HCT116 (cell line): ENCODE data around the gene CEP70. TPM values are rescaled to one million over a fixed set of nuclear protein-coding genes. Genes with fewer than 3 reads are reported as not detected.

Experiments
- ATAC-seq: fragments of 200-7000 bp; cut with Tn5 transposase; 2 replicates; pipeline ENCODE4 v1.9.1; 2020; ENCODE audit warnings: mild to moderate bottlenecking, moderate library complexity
- BruUV-seq: library from RNA; stranded (reverse); fragments of 400-500 nt; replicated peaks from 2 replicates; lab custom pipeline; 2021; lab: Mats Ljungman, UMichigan
- CTCF ChIA-PET: fragments of 300-600 bp; sonication (Branson Sonifier 250); formaldehyde crosslinking; loops from one replicate; lab custom pipeline; 2021; ENCODE audit warnings: antibody characterized with exemption; lab: Charles Lee
- POLR2A ChIA-PET: fragments of 300-600, 350-600 bp; sonication (Branson Sonifier 250); formaldehyde crosslinking; loops from one replicate; lab custom pipeline; 2021; ENCODE audit warnings: antibody characterized with exemption; lab: Charles Lee
- RAD21 ChIA-PET, 2 experiments: fragments of 300-600 bp; sonication (Branson Sonifier 250); formaldehyde crosslinking; loops; one replicate each; lab custom pipeline; 2023; ENCODE audit warnings: low total read pairs in 2 of 2; ENCODE audit not compliant: uncharacterized antibody in 2 of 2, unreplicated experiment in 2 of 2, low non-redundant PET in 1 of 2; lab: Charles Lee
- DNase-seq: peaks from one replicate; pipeline ENCODE4 v3.0.0-alpha.2; 2010; ENCODE audit warnings: low read depth, low spot score
- H2AFZ ChIP-seq: fragments of 200-600 bp; shearing (Covaris generic), sonication (generic); 2 replicates; pipeline ENCODE4 v1.6.1; 2017; ENCODE audit warnings: low read depth, mixed run types, mixed read lengths, antibody characterized with exemption, low read length; ENCODE audit not compliant: poor library complexity, severe bottlenecking
- H3K27ac ChIP-seq: 2 replicates; pipeline ENCODE4 v1.5.1; 2012; ENCODE audit warnings: low read depth, low read length
- H3K27me3 ChIP-seq: fragments of 200-600 bp; sonication (generic); 2 replicates; pipeline ENCODE4 v1.6.1; 2016; ENCODE audit warnings: mixed run types, low read length, mixed read lengths; ENCODE audit not compliant: insufficient read depth
- H3K36me3 ChIP-seq, 2 experiments: fragments of 200-500 bp in 1 of 2; fragments of 200-600 bp in 1 of 2; sonication (Bioruptor generic) in 1 of 2; sonication (generic) in 1 of 2; 2 replicates each; pipeline versions ENCODE4 v1.5.1 to v1.6.1; 2014 to 2016; ENCODE audit warnings: low read length in 2 of 2, inconsistent platforms in 1 of 2, mixed read lengths in 1 of 2, mixed run types in 1 of 2; ENCODE audit not compliant: insufficient read depth in 2 of 2, control insufficient read depth in 1 of 2
- H3K4me1 ChIP-seq, 2 experiments: fragments of 200-600 bp in 1 of 2; sonication (generic) in 1 of 2; 2 replicates each; pipeline versions ENCODE4 v1.5.1 to v1.6.1; 2012 to 2017; ENCODE audit warnings: low read length in 2 of 2, inconsistent platforms in 1 of 2, mild to moderate bottlenecking in 1 of 2, mixed read lengths in 1 of 2, mixed run types in 1 of 2, moderate library complexity in 1 of 2; ENCODE audit not compliant: insufficient read depth in 2 of 2, control insufficient read depth in 1 of 2
- H3K4me2 ChIP-seq: fragments of 200-600 bp; sonication (generic); 2 replicates; pipeline ENCODE4 v1.6.1; 2017; ENCODE audit warnings: mixed run types, low read length, mixed read lengths
- H3K4me3 ChIP-seq, 2 experiments: fragments of 200-600 bp in 1 of 2; sonication (generic) in 1 of 2; replicated peaks in 1 of 2; 2 replicates each; pipeline ENCODE4 v1.5.1; 2011 to 2016; ENCODE audit warnings: low read length in 2 of 2, control low read depth in 1 of 2, low read depth in 1 of 2, mild to moderate bottlenecking in 1 of 2, mixed read lengths in 1 of 2, mixed run types in 1 of 2
- H3K79me2 ChIP-seq: fragments of 200-600 bp; sonication (generic); 2 replicates; pipeline ENCODE4 v1.6.1; 2017; ENCODE audit warnings: mild to moderate bottlenecking, mixed run types, low read length, moderate library complexity, mixed read lengths; ENCODE audit not compliant: insufficient read depth
- H3K9ac ChIP-seq: fragments of 200-600 bp; sonication (generic); 2 replicates; pipeline ENCODE4 v1.6.1; 2016; ENCODE audit warnings: low read length, mixed read lengths
- H3K9me2 ChIP-seq: fragments of 200-600 bp; sonication (generic), shearing (Covaris generic); 2 replicates; pipeline ENCODE4 v1.6.1; 2017; ENCODE audit warnings: mixed run types, mild to moderate bottlenecking, moderate library complexity; ENCODE audit not compliant: insufficient read depth
- H3K9me3 ChIP-seq, 2 experiments: fragments of 200-500 bp in 1 of 2; fragments of 200-600 bp in 1 of 2; sonication (Bioruptor generic) in 1 of 2; sonication (generic) in 1 of 2; 2 replicates each; pipeline ENCODE4 v1.6.1; 2014 to 2017; ENCODE audit warnings: low read length in 2 of 2, mixed read lengths in 2 of 2, inconsistent platforms in 1 of 2, low read depth in 1 of 2, mild to moderate bottlenecking in 1 of 2, mixed run types in 1 of 2, moderate library complexity in 1 of 2; ENCODE audit not compliant: control insufficient read depth in 1 of 2, insufficient read depth in 1 of 2
- H4K20me1 ChIP-seq: fragments of 200-600 bp; sonication (generic), shearing (Covaris generic); 2 replicates; pipeline ENCODE4 v1.6.1; 2017; ENCODE audit warnings: mixed run types, mild to moderate bottlenecking, moderate library complexity; ENCODE audit not compliant: insufficient read depth
- CBX3 ChIP-seq: IDR thresholded peaks from 2 replicates; pipeline ENCODE4 v1.6.1; 2012; ENCODE audit warnings: low read depth
- CEBPB ChIP-seq: IDR thresholded peaks from 2 replicates; pipeline ENCODE4 v1.6.1; 2012; ENCODE audit warnings: low read depth
- EGR1 ChIP-seq: IDR thresholded peaks from 2 replicates; pipeline ENCODE4 v1.6.1; 2012; ENCODE audit warnings: low read depth
- ELF1 ChIP-seq: IDR thresholded peaks from 2 replicates; pipeline ENCODE4 v1.6.1; 2012; ENCODE audit warnings: low read depth, borderline replicate concordance
- EZH2 ChIP-seq: fragments of 200-600 bp; sonication (generic); IDR thresholded peaks from 2 replicates; pipeline ENCODE4 v1.6.1; 2017; ENCODE audit warnings: antibody characterized with exemption, mixed run types
- FOSL1 ChIP-seq: IDR thresholded peaks from 2 replicates; pipeline ENCODE4 v1.6.1; 2012; ENCODE audit warnings: low read depth
- JUND ChIP-seq: IDR thresholded peaks from 2 replicates; pipeline ENCODE4 v1.6.1; 2012
- RAD21 ChIP-seq: IDR thresholded peaks from 2 replicates; pipeline ENCODE4 v1.6.1; 2012; ENCODE audit warnings: low read depth, mild to moderate bottlenecking
- SP1 ChIP-seq: IDR thresholded peaks from 2 replicates; pipeline ENCODE4 v1.6.1; 2012; ENCODE audit warnings: low read depth
- TCF7L2 ChIP-seq: IDR thresholded peaks from 2 replicates; pipeline ENCODE4 v1.7.0; 2011; ENCODE audit warnings: borderline replicate concordance, inconsistent platforms; ENCODE audit not compliant: insufficient read depth, insufficient read length; ENCODE audit errors: extremely low read depth
- ZFX ChIP-seq: fragments of 450-650 bp; IDR thresholded peaks from 2 replicates; pipeline ENCODE4 v1.6.1; 2017
- ZNF274 ChIP-seq: fragments of 200-500 bp; sonication (Bioruptor generic); IDR thresholded peaks from 2 replicates; pipeline ENCODE4 v1.6.1; 2014; ENCODE audit warnings: mild to moderate bottlenecking, low read depth, low read length, inconsistent platforms
- intact Hi-C: fragments of 100-400 bp; cut with micrococcal nuclease; formaldehyde crosslinking; loops from 2 replicates; pipeline ENCODE4 v1.10.0; 2022
- total RNA-seq: library from RNA; stranded (reverse); gene quantifications from one replicate; pipeline ENCODE4 v1.2.1, GENCODE V29; 2021; ENCODE audit not compliant: unreplicated experiment
- TF ChIP-seq, protein P1 (sequence below): IDR thresholded peaks from 2 replicates; pipeline ENCODE4 v1.6.1; 2012

Gene CEP70
- total RNA-seq, 1 experiment from 2014 or later, result 38.7 TPM

GRCh38 chr3:138477801-138478200, 116.3 kb downstream of the CEP70 start:
- no peaks in the 10 kb centered on the region for H3K36me3 ChIP-seq
- no peaks in the 10 kb centered on the region for H3K9me2 ChIP-seq
- H3K4me2 ChIP-seq, result no peak overlapping the region
- ATAC-seq, result no peak
- no peak for DNase-seq
- H3K9me3 ChIP-seq, result no peaks in the 10 kb centered on the region
- RAD21 ChIA-PET, result no interaction called here
- H3K4me1 ChIP-seq, result no peaks in the 10 kb centered on the region
- intact Hi-C loops, result loop anchor here (2.0 to 10.0 kb wide), 3 partner anchors 217 to 847 kb away; no protein-coding TSS in a partner anchor
- no peak overlapping the region for H3K27ac ChIP-seq
- TF ChIP-seq JUND (no peak), CBX3 (no peak), ZFX (no peak), CEBPB (no peak), EZH2 (no peak), ELF1 (no peak)
- no peaks in the 10 kb centered on the region for H3K79me2 ChIP-seq
- H4K20me1 ChIP-seq, result no peaks in the 10 kb centered on the region
- BruUV-seq, result no TSS peak
- CTCF ChIA-PET, result interaction anchor here (2.2 kb wide), 1 partner anchor 438 kb away, joined by 8 read pairs; no protein-coding TSS in a partner anchor
- H2AFZ ChIP-seq, result no peak overlapping the region
- POLR2A ChIA-PET, result no interaction called here
- no peak overlapping the region for H3K4me3 ChIP-seq
- no peaks in the 10 kb centered on the region for H3K27me3 ChIP-seq
- no peak overlapping the region for H3K9ac ChIP-seq

DNA sequence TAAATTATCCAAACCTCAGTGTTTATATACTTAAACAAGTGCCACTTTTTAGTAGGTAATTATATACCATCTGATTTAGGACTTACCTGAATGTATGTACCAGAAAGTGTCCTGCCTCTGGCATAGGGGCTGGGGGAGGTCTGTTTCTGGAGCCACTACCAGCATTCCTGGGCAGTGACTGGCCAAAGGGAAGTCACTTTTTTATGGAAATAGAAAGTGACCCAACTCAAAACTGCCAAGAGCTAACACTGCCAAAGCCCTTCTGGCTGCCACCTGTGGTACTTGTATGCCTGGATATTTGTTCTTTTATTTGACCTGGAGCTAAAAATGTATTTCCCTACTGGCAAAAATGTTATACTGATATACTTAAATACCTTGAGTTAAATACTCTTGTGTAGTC, 116.9 kb downstream of the CEP70 start:
- ATAC-seq, result no peak
- ChIA-PET RAD21 (no interaction called here), POLR2A (no interaction called here)

More for the DNA sequence above, 116.9 kb downstream of the CEP70 start:
- Histone ChIP-seq H3K4me1 (no peaks in the 10 kb centered on the region), H3K9me2 (no peaks in the 10 kb centered on the region), H3K4me2 (no peak overlapping the region), H3K9me3 (no peaks in the 10 kb centered on the region), H3K4me3 (no peak overlapping the region), H2AFZ (no peak overlapping the region), H3K36me3 (no peaks in the 10 kb centered on the region), H3K27ac (no peak overlapping the region), H3K9ac (no peak overlapping the region), H3K79me2 (no peaks in the 10 kb centered on the region), H3K27me3 (no peaks in the 10 kb centered on the region), H4K20me1 (no peaks in the 10 kb centered on the region)
- no peak for TF ChIP-seq SP1
- no peak for TF ChIP-seq TCF7L2
- TF ChIP-seq EGR1, result no peak
- no peak for TF ChIP-seq FOSL1
- no peak for TF ChIP-seq CBX3
- TF ChIP-seq, protein P1, sequence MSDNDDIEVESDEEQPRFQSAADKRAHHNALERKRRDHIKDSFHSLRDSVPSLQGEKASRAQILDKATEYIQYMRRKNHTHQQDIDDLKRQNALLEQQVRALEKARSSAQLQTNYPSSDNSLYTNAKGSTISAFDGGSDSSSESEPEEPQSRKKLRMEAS, result no peak
- TF ChIP-seq ZNF274, result no peak
- no peak for TF ChIP-seq RAD21
- no peak for DNase-seq
- intact Hi-C loops, result loop anchor here (10.0 kb wide), 2 partner anchors 218 to 848 kb away; no protein-coding TSS in a partner anchor
- BruUV-seq, result no TSS peak
- CTCF ChIA-PET, result interaction anchor here (0.8 to 2.2 kb wide), 2 partner anchors 117 to 439 kb away, joined by 4 to 8 read pairs; partner anchors contain the start of gene CEP70
